Testis (tissue), 3 donors: ENCODE measurements around the gene BCAR3. TPM values are rescaled to one million over a fixed set of nuclear protein-coding genes. Genes with fewer than 3 reads are reported as not detected.

Experiments used
- DNase-seq: peaks from one replicate; pipeline ENCODE4 v3.0.0-alpha.2; 2019
- H3K27ac ChIP-seq, 2 donors: fragments of 200-600 bp; sonication (generic); one replicate each; pipeline ENCODE4 v1.5.1; 2019
- H3K27me3 ChIP-seq: fragments of 200-600 bp; sonication (generic); one replicate; pipeline ENCODE4 v1.5.1; 2019
- H3K36me3 ChIP-seq: fragments of 200-600 bp; sonication (generic); one replicate; pipeline ENCODE4 v1.5.1; 2017; ENCODE audit warnings: low read depth; ENCODE audit errors: missing control alignments
- H3K4me1 ChIP-seq: fragments of 200-600 bp; sonication (generic); one replicate; pipeline ENCODE4 v1.5.1; 2019
- H3K4me3 ChIP-seq, 2 donors: fragments of 200-600 bp; sonication (generic); one replicate each; pipeline ENCODE4 v1.5.1; 2017 to 2019
- H3K9me3 ChIP-seq: fragments of 200-600 bp; sonication (generic); one replicate; pipeline ENCODE4 v1.5.1; 2017
- CTCF ChIP-seq, 3 experiments: fragments of 450-650 bp in 2 of 3; fragments of 200-600 bp in 1 of 3; sonication (generic) in 1 of 3; IDR thresholded peaks; one replicate each; pipeline ENCODE4 v1.5.1; 2016 to 2019; ENCODE audit warnings: antibody characterized with exemption in 3 of 3, mild to moderate bottlenecking in 2 of 3, moderate library complexity in 1 of 3
- POLR2A ChIP-seq: fragments of 450-650 bp; IDR thresholded peaks from one replicate; pipeline ENCODE4 v1.6.1; 2017; ENCODE audit warnings: antibody characterized with exemption, mild to moderate bottlenecking, moderate library complexity
- whole genome bisulfite sequencing, 2 donors: methylation state at CpG; one replicate each; pipeline ENCODE4 v1.1.5; 2018; 5-methylcytosine and 5-hydroxymethylcytosine counted together
- intact Hi-C: fragments of 100-400 bp; cut with DNase I; formaldehyde crosslinking; loops from one replicate; pipeline ENCODE4 v1.15.1; 2023; ENCODE audit warnings: low total_unique reads
- polyA plus RNA-seq: library from polyadenylated mRNA; stranded (reverse); fragments of 350-450 nt; fragmentation: Illumina TruSeq; extraction: RNeasy Lipid Tissue Mini Kit (QIAGEN cat#74804); gene quantifications from one replicate; pipeline ENCODE4 v1.2.3, GENCODE V29; 2014; ENCODE audit warnings: low read depth, low replicate concordance; ENCODE audit not compliant: insufficient read depth
- total RNA-seq, 2 donors: library from RNA; depleted of rRNA; stranded (reverse); fragments of >200 nt; gene quantifications; one replicate each; pipeline ENCODE4 v1.2.3, GENCODE V29; 2016

The BCAR3 gene
- total and polyA plus RNA-seq, 3 donors from 2014 or later = 23.2 to 55.9 (median 42.9) TPM

DNA sequence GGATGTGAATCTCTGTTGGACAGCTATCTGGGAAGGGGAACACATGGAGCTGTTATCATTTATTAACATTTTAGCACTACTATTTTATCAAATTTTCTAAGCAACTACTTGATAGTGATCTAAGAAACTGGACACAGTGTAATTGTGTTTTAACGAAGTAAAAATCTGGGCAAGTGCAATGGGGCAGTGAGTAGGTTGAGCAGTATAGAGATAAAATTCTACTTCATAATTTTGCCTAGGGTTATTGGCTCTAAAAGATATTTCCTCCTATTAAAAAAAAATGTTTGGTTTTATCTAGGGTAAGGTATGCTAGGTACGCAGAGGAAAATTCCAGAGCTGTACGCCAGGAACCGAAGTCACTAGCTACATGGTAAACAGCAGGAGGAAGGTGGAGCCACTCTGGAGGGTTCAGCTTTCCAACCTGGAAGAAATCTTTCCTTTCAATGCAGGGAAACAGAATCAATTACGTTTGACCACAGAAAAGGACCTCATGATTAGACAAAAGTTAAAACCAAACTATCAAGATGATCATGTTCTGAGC is 43.3 kb downstream of the BCAR3 start:
- DNase-seq = peak; percentile 12
- Histone ChIP-seq H3K36me3 (no peaks in the 10 kb centered on the region), H3K27ac (no peak overlapping the region), H3K27me3 (no peaks in the 10 kb centered on the region), H3K9me3 (no peaks in the 10 kb centered on the region), H3K4me1 (peaks cover 5% of the 10 kb centered on the region), H3K4me3 (no peak overlapping the region)
- no peak for TF ChIP-seq POLR2A
- intact Hi-C loops = no loop called here
- WGBS, 2 donors = 76 to 86% methylated on average over 5 of the region's 5 CpGs

DNA sequence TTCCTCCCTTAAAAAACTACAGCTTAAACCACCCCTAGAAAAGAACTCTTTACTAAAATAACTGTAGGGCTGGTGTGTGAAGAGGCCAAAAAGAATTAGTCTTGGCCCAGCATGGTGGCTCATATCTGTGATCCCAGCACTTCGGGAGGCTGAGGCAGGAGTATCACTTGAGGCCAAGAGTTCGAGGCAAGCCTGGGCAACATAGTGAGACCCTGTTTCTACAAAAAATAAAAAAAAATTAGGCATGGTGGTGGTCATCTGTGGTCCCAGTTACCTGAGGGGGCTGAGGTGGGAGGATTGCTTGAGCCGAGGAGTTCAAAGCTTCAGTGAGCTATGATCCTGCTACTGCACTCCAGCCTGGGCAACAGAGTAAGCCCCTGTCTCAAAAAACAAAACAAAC is 44.9 kb downstream of the BCAR3 start:
- WGBS, 2 donors = 89 to 92% methylated on average over 3 of the region's 3 CpGs
- Histone ChIP-seq H3K27ac (peak overlapping the region in 1 of 2 donors; percentile 50), H3K27me3 (no peaks in the 10 kb centered on the region), H3K9me3 (no peaks in the 10 kb centered on the region), H3K4me3 (no peak overlapping the region), H3K4me1 (peaks cover 5% of the 10 kb centered on the region), H3K36me3 (no peaks in the 10 kb centered on the region)
- DNase-seq = peak; percentile 6
- TF ChIP-seq POLR2A (no peak), CTCF (IDR thresholded peaks at IDR 0.05) (no peak)
- intact Hi-C loops = no loop called here

DNA sequence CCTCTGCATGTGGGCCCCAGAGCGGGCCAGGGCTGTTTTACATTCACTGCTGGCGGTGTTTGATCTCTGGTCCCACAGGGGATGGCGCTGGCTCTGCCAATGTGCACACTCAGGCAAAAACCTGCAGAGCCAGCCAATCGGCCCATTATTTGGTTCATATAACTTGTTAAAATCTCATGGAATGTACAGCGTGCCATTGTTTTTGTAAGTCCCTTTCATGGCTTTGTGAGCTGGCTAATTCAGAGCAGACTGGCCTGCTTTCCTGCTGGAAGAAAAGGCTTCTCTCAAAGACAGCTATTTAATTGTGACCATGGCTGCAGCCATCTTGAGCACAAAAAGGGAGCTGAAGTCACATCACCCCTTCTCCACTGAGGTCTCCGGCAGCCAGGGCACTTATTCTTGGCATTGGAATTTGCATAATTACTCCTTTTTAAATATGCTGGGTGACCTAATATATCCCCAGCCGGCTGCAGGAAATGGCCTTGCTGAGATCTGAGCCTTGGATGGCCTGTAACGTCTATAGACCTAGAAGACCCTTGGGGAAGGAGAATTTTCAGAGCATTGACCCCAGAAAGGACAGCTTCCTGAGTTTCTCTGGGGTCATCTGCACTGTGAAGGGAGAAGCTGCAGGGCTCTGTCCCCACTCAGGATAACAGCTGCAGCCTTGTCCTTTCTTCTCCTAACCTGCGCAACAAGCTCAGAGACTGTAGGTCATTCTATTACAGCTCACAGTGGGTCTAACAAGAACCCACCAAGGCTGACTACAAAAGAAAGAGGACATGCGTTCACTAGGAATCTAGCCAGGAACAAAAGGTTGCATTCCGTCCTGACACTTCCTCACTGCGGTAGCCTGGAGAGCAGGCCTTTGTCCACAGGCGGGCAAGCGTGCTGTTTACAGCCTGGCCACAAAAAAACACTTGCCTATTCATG is 45.8 kb downstream of the BCAR3 start:
- Histone ChIP-seq H3K9me3 (no peaks in the 10 kb centered on the region), H3K4me1 (peaks cover 5% of the 10 kb centered on the region), H3K4me3 (no peak overlapping the region), H3K36me3 (no peaks in the 10 kb centered on the region), H3K27ac (peak overlapping the region in 1 of 2 donors; percentile 50), H3K27me3 (no peaks in the 10 kb centered on the region)
- no peak for TF ChIP-seq POLR2A
- no peak for TF ChIP-seq CTCF (IDR thresholded peaks at IDR 0.05)
- intact Hi-C loops = no loop called here
- 58 to 61% methylated on average over 14 of the region's 14 CpGs for WGBS, 2 donors
- DNase-seq = peak; percentile 64

- WGBS, 2 donors = 95 to 100% methylated on average over 4 of the region's 4 CpGs
- intact Hi-C loops = no loop called here
- H3K4me3 ChIP-seq = no peak overlapping the region
- no peak overlapping the region for H3K27ac ChIP-seq
- DNase-seq = no peak
- peaks cover 12% of the 10 kb centered on the region for H3K4me1 ChIP-seq
- no peaks in the 10 kb centered on the region for H3K36me3 ChIP-seq
- H3K27me3 ChIP-seq = no peaks in the 10 kb centered on the region
- H3K9me3 ChIP-seq = no peaks in the 10 kb centered on the region
- TF ChIP-seq CTCF (IDR thresholded peaks at IDR 0.05) (no peak), POLR2A (no peak)
These were observed 48.3 kb downstream of the BCAR3 start for GRCh38 chr1:93633313-93633712.

- H3K27me3 ChIP-seq = no peaks in the 10 kb centered on the region
- no peaks in the 10 kb centered on the region for H3K36me3 ChIP-seq
- peak; percentile 28 for DNase-seq
- no peak overlapping the region for H3K4me3 ChIP-seq
- intact Hi-C loops = no loop called here
- no peak for TF ChIP-seq CTCF (IDR thresholded peaks at IDR 0.05)
- TF ChIP-seq POLR2A = no peak
- peak overlapping the region in 1 of 2 donors; percentile 22 for H3K27ac ChIP-seq
- no peaks in the 10 kb centered on the region for H3K9me3 ChIP-seq
- 81 to 86% methylated on average over 4 to 5 of the region's 5 CpGs for WGBS, 2 donors
- H3K4me1 ChIP-seq = peaks cover 12% of the 10 kb centered on the region
These were observed 49.8 kb downstream of the BCAR3 start for GRCh38 chr1:93631626-93632365.
